ENCODE data around the gene CDKN2B-AS1. TPM values are rescaled to one million over a fixed set of nuclear protein-coding genes. Genes with fewer than 3 reads are reported as not detected.

Gene CDKN2B-AS1
- total RNA-seq, 2 donors from 2014 or later = not detected

DNA sequence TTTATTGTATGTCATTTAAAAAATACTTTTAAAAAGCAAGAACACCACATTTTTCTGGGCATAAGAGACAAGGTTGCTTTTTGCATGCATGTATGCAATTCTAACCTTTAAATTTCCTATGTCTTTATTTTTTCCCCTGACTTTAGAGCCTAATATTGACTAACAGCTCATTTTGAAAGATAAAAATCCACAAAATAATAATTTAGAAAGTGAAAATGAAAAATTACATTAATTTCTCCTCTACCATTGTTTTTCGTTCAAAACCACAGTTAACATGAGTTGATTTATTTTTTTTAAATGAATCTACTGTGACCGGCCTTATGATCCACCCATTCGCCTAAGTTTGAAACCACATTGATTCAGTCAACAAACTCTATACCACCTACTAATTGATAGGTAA, 152.0 kb downstream of the CDKN2B-AS1 start:
- no peak for DNase-seq (ENCODE audit: low spot score)
- H3K27ac ChIP-seq = no peak overlapping the region
- TF ChIP-seq, protein P1, sequence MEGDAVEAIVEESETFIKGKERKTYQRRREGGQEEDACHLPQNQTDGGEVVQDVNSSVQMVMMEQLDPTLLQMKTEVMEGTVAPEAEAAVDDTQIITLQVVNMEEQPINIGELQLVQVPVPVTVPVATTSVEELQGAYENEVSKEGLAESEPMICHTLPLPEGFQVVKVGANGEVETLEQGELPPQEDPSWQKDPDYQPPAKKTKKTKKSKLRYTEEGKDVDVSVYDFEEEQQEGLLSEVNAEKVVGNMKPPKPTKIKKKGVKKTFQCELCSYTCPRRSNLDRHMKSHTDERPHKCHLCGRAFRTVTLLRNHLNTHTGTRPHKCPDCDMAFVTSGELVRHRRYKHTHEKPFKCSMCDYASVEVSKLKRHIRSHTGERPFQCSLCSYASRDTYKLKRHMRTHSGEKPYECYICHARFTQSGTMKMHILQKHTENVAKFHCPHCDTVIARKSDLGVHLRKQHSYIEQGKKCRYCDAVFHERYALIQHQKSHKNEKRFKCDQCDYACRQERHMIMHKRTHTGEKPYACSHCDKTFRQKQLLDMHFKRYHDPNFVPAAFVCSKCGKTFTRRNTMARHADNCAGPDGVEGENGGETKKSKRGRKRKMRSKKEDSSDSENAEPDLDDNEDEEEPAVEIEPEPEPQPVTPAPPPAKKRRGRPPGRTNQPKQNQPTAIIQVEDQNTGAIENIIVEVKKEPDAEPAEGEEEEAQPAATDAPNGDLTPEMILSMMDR (IDR thresholded peaks at IDR 0.05) = no peak
- no peaks in the 10 kb centered on the region for H3K9me3 ChIP-seq
- H3K27me3 ChIP-seq = no peaks in the 10 kb centered on the region
- no peaks in the 10 kb centered on the region for H3K4me1 ChIP-seq
- no peaks in the 10 kb centered on the region for H3K36me3 ChIP-seq
- H3K4me3 ChIP-seq = no peak overlapping the region

DNA sequence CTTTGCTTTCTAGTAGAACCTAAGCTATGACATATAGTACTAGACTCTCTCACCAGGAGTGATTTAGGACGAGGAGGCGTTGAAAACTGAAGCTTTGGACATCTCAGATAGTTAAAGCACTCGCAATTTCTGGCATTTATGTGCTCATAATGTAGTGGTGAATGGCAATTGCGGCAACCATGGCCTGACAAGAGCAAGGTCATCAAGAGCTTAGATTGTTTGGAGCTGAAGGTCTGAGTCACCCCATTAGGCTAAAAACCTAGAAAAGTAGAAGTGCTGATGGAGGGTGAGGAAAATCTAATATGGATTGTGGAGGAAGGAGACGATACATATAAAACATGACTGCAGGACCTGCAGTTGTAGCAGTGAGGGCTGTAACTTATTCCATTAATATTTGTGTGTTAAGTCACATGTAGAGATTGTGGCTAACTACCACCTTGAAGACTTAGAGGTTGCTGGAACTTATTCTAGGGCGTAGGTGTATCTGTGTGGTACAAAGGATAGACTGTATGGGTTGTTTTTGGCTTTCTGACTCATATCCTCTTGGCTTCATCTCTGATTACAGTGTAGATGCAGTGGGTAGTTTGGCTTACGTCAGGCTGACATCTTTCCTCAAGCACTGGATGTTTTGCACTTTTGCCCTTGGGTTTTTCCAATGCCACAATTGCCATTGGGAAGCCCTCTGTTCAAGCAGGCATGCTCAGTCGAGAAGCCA, 153.4 kb downstream of the CDKN2B-AS1 start:
- Histone ChIP-seq H3K27me3 (no peaks in the 10 kb centered on the region), H3K9me3 (no peaks in the 10 kb centered on the region), H3K36me3 (no peaks in the 10 kb centered on the region), H3K27ac (no peak overlapping the region), H3K4me3 (no peak overlapping the region), H3K4me1 (no peaks in the 10 kb centered on the region)
- TF ChIP-seq, protein P1 (IDR thresholded peaks at IDR 0.05) = no peak
- no peak for DNase-seq (ENCODE audit: low spot score)

DNA sequence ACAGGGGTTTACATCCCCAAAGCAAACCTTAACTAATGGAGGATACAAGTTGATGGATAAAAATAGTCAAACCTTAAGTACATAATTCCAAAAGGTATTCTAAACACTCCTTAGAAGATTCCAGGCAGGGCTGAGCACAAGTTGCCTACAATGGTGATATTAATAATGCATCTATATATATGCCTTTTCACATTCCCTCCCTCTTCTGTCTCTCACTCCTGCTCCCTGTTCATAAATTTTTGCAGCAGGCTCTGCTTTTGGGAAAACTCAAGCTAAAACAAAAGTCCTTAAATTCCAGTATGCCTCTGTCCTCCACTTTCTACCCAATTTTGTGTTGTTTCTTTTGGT, 153.9 kb downstream of the CDKN2B-AS1 start:
- Histone ChIP-seq H3K27ac (no peak overlapping the region), H3K9me3 (no peaks in the 10 kb centered on the region), H3K4me1 (no peaks in the 10 kb centered on the region), H3K4me3 (no peak overlapping the region), H3K36me3 (no peaks in the 10 kb centered on the region), H3K27me3 (no peaks in the 10 kb centered on the region)
- TF ChIP-seq, protein P1 (IDR thresholded peaks at IDR 0.05) = no peak
- no peak for DNase-seq (ENCODE audit: low spot score)

DNA sequence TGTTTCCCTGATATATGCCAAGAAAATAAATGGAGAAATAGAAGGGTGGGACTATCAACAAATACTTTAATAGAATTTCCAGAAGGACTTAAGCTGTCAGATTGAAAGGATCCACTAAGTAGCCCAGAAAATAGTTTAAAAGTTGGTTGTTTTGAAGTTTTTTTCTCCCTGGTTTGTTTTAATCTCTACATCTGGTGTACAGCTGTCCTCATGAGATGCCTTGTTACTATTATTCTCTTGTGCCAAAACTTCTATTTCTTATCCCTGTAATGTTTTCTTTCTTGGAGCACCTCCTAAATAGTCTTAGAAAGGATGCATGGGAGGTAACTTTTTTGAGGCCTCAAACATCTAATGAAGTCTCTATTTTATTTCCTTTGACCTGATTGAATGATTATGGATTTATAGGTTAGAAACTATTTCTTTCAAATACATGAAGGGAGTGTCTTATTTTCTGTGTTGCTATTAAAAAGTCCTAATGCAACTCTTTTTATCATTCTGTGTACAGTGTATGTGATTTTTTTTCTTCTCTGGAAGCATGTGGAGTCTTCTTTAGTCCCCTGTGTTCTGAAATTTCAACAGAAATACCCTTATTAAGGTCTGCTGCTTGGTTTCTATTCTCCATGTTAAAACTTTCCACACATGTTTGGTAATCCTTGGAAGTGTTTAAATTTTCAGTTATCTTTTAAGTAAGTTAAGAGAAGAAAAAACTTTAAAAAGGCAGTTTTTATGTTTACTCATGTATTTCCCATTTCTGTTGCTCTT, 154.5 kb downstream of the CDKN2B-AS1 start:
- Histone ChIP-seq H3K4me3 (no peak overlapping the region), H3K27me3 (no peaks in the 10 kb centered on the region), H3K9me3 (no peaks in the 10 kb centered on the region), H3K4me1 (no peaks in the 10 kb centered on the region), H3K36me3 (no peaks in the 10 kb centered on the region), H3K27ac (no peak overlapping the region)
- TF ChIP-seq, protein P1 (IDR thresholded peaks at IDR 0.05) = no peak
- no peak for DNase-seq (ENCODE audit: low spot score)

DNA sequence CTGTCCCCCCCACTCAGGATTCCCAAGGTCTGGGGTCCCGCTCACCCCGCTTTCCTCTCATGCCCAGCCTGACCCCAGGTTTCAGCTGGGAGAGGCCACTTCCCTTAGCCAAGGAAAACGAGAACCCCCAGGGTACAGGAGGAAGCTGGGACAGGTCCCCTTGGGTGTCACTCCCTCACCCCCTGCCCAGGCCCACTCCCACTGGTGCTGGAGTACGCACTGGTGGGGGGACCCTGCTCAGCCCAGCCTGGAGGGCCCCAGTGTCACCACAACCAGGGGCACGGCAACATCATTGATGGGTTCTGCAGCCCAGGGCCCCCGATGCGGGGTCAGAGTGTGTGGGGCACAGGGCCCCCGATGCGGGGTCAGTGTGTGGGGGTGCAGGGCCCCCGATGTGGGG, 159.5 kb downstream of the CDKN2B-AS1 start:
- Histone ChIP-seq H3K4me3 (no peak overlapping the region), H3K4me1 (peaks cover 0 to 6% of the 10 kb centered on the region in 2 donors), H3K27me3 (no peaks in the 10 kb centered on the region), H3K36me3 (no peaks in the 10 kb centered on the region), H3K9me3 (no peaks in the 10 kb centered on the region), H3K27ac (no peak overlapping the region)
- TF ChIP-seq, protein P1 (IDR thresholded peaks at IDR 0.05) = no peak
- DNase-seq (ENCODE audit: low spot score) = no peak

Measured in right atrium auricular region (tissue), 2 donors.